Duodenal mucosa (tissue), 2 donors: ENCODE data around the gene KRTAP5-2.

Source experiments
- H3K27ac ChIP-seq: one replicate; pipeline ENCODE4 v1.7.0; 2013; ENCODE audit warnings: low read depth, low read length
- H3K27me3 ChIP-seq, 2 donors: one replicate each; pipeline ENCODE4 v1.7.0; 2013; ENCODE audit warnings: low read length in 2 of 2, control low read depth in 1 of 2; ENCODE audit not compliant: insufficient read depth in 2 of 2, control insufficient read depth in 1 of 2
- H3K36me3 ChIP-seq, 2 donors: one replicate each; pipeline ENCODE4 v1.7.0; 2013; ENCODE audit warnings: low read length in 2 of 2, control low read depth in 1 of 2; ENCODE audit not compliant: insufficient read depth in 2 of 2, control insufficient read depth in 1 of 2
- H3K4me1 ChIP-seq, 2 donors: one replicate each; pipeline ENCODE4 v1.7.0; 2013; ENCODE audit warnings: low read length in 2 of 2, control low read depth in 1 of 2; ENCODE audit not compliant: insufficient read depth in 2 of 2, control insufficient read depth in 1 of 2
- H3K4me3 ChIP-seq, 2 donors: one replicate each; pipeline ENCODE4 v1.7.0; 2013; ENCODE audit warnings: low read length in 2 of 2, low read depth in 1 of 2
- H3K9ac ChIP-seq, 2 donors: one replicate each; pipeline ENCODE4 v1.7.0; 2013; ENCODE audit warnings: low read length in 2 of 2, low read depth in 1 of 2
- H3K9me3 ChIP-seq, 2 donors: one replicate each; pipeline ENCODE4 v1.7.0; 2013; ENCODE audit warnings: low read length in 2 of 2, control low read depth in 1 of 2; ENCODE audit not compliant: control insufficient read depth in 1 of 2

The KRTAP5-2 gene

DNA sequence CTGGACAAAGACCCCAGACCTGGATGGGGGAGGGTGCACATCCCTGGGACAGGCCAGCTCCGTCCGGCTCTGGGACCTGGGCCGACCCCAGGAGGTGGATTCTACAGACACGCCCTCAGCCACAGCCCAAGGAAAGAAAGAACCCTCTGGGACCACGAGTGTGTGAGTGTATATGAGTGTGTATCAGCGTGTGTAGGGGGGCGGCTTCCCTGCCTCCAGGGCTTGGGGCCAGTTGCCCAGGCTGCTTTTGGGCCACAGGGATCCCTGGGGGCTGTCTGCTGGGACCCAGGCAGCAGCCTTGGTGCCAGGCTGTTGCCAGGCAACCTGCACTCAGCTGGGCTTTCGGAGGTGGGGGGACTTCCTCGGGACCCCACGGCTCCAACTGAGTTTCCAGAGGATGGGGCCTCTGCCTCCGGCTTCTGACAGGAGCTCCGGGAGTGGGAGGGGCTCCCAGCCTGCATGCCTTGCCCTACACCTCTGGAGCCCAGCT, 34.9 kb downstream of the KRTAP5-2 start:
- H3K9me3 ChIP-seq, result no peaks in the 10 kb centered on the region
- no peaks in the 10 kb centered on the region for H3K27me3 ChIP-seq
- H3K9ac ChIP-seq, result no peak overlapping the region
- no peak overlapping the region for H3K4me3 ChIP-seq
- no peak overlapping the region for H3K27ac ChIP-seq
- no peaks in the 10 kb centered on the region for H3K36me3 ChIP-seq
- H3K4me1 ChIP-seq, result peaks cover 44 to 63% of the 10 kb centered on the region in 2 donors

DNA sequence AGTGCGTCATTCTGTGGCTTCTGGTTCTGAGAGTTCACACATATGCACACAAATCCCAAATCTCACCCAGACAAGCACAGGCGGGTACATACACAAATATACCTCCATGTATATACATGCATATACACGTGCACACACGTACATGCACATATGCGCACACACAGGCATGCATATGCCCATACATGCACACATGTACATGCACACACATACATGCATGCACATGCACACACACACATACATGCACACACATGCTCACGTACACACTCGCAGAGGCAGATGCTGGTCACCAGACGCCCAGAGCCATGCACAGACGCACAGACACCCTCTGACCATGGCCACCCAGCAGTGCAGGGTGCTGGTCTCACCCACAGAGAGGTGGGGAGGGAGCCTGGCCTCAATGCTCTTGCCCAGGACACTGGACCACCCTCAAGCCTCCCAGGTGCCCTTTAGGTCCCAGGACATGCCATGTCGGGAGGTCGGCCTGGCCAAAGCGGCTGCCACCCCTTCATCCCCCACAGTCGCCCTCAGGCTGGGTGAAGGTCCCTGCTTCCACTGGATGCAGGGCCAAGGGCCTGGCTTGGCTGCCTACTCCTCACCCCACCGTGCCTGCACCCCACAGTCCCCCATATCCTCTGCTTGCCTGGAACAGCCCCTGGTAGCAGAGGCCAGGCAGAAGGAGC, 35.5 kb downstream of the KRTAP5-2 start:
- no peak overlapping the region for H3K4me3 ChIP-seq
- H3K9me3 ChIP-seq, result no peaks in the 10 kb centered on the region
- no peak overlapping the region for H3K27ac ChIP-seq
- no peaks in the 10 kb centered on the region for H3K27me3 ChIP-seq
- H3K9ac ChIP-seq, result no peak overlapping the region
- H3K4me1 ChIP-seq, result peaks cover 41 to 64% of the 10 kb centered on the region in 2 donors
- no peaks in the 10 kb centered on the region for H3K36me3 ChIP-seq

DNA sequence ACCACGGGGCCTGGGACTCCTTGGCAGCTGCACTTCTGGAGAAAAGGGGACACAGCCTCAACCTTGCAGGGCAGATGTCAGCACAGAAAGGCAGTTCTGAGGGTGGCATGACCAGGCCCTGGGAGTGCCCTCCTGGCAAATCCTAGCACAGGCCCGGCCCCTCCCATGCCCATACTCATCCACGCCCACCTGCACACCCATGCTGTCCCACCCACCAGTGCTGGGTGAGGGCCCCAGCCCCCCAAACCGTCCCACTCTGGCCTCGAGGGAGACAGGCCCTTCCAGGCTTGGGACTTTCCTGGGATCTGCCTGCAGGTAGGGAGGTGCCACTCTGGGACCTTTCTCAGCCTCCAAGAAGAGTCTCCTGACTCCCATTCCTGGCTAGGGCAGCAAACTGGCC, 36.1 kb downstream of the KRTAP5-2 start:
- Histone ChIP-seq H3K4me3 (no peak overlapping the region), H3K4me1 (peaks cover 34 to 60% of the 10 kb centered on the region in 2 donors), H3K27ac (no peak overlapping the region), H3K27me3 (no peaks in the 10 kb centered on the region), H3K9ac (no peak overlapping the region), H3K9me3 (no peaks in the 10 kb centered on the region), H3K36me3 (no peaks in the 10 kb centered on the region)

DNA sequence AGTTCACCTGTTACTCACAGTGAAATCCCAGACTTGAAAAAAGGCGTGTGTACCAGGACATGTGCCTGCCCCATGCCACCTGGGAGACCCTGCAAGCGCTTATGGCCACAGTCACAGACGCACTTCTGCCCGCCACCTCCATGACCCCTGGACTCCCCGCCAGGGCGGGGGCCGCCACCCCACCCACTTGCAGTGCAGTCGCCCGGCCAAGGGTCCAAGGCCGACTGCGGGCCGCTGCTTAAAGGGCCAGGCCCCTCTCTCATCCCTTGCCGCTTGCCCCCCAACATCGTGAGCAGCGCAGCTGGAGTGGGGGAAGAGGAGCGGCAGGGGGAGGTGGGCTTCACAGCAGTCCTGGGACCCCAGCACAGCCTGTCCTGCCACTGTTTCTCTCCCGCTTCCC, 36.8 kb downstream of the KRTAP5-2 start:
- Histone ChIP-seq H3K36me3 (no peaks in the 10 kb centered on the region), H3K27me3 (no peaks in the 10 kb centered on the region), H3K9me3 (no peaks in the 10 kb centered on the region), H3K27ac (no peak overlapping the region), H3K9ac (no peak overlapping the region), H3K4me3 (no peak overlapping the region), H3K4me1 (peaks cover 33 to 57% of the 10 kb centered on the region in 2 donors)

- Histone ChIP-seq H3K36me3 (no peaks in the 10 kb centered on the region), H3K9ac (no peak overlapping the region), H3K4me1 (peaks cover 33 to 57% of the 10 kb centered on the region in 2 donors), H3K27me3 (no peaks in the 10 kb centered on the region), H3K9me3 (no peaks in the 10 kb centered on the region), H3K27ac (no peak overlapping the region), H3K4me3 (no peak overlapping the region)
Observed at GRCh38 chr11:1560649-1561251, 37.3 kb downstream of the KRTAP5-2 start.

DNA sequence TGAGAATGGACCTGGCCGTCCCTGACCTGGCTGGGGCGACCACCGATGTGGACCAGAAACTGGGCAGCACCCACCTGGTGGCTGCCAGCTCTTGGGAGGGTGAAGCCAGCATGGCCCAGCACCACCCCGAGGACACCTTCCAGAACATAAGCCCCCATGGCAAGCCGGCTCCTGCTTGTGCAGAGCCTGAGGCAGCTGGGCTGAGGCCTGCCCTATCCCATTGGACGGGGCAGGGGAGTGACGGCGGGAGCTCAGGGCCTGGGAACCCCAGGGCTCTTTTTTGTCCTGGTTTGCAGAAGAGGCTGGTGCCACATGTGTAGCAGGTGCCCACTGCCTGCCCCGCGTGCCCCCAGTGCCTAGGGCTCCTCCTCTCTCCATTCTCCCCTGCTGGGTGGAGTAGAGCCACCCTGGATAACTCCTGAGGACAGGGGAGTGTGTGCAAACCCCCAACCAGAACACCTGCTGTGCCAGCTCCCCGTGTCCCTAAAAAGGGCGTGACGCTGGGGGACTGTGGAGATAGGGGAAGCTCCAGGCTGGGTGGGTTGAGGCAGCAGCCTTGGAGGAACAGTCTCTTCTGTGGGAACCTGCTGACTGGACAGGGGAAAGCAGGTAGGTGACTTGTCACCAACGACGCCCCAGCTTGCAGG, 38.0 kb downstream of the KRTAP5-2 start:
- no peak overlapping the region for H3K9ac ChIP-seq
- H3K36me3 ChIP-seq, result no peaks in the 10 kb centered on the region
- H3K27me3 ChIP-seq, result no peaks in the 10 kb centered on the region
- H3K4me3 ChIP-seq, result no peak overlapping the region
- no peaks in the 10 kb centered on the region for H3K9me3 ChIP-seq
- H3K27ac ChIP-seq, result no peak overlapping the region
- H3K4me1 ChIP-seq, result peaks cover 37 to 63% of the 10 kb centered on the region in 2 donors

DNA sequence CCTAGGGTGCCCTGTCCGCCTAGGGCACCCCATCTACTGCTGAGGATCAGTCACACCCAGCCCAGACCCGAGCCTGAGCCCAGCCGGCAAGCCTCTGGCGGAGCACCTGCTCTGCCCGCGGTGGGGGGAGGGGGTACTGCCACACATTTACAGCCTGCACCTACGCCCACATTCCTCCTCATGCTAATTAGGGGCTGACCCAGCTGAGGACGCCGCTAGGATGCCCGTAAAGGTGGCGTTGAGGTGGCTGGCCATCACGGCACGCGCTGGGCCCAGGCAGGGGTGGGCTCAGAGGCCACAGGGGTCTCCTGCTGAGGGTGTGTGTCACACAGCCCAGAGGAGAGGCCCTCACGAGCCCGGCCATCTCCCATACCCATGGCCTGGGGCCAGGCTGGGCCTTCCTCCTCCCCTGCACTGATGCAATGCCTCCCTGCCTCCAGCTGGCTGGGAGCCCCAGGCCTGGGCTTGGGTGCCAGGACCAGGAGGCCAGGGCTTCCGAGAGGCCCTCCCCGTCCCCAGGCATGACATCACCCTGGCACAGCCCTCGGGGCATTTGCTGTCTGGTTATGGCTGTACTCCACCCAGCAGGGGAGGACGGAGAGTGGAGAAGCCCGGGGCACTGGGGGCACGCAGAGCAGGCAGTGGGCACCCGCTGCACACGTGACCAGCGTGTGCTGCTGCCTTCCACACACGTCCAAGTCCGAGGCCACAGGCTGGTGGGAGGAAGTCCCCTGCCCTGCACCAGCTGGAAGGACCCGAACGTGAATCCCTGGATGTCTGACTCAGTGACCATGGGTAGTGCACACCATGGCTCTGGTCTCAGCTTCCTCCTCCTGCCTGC, 38.8 kb downstream of the KRTAP5-2 start:
- Histone ChIP-seq H3K9ac (peak overlapping the region in 1 of 2 donors; percentile 43), H3K27ac (peak overlapping the region; percentile 77), H3K36me3 (no peaks in the 10 kb centered on the region), H3K27me3 (no peaks in the 10 kb centered on the region), H3K9me3 (no peaks in the 10 kb centered on the region), H3K4me1 (peaks cover 31 to 65% of the 10 kb centered on the region in 2 donors), H3K4me3 (peak overlapping the region; percentile 22 to 28)

- H3K4me1 ChIP-seq, result peaks cover 29 to 61% of the 10 kb centered on the region in 2 donors
- peak overlapping the region in 1 of 2 donors; percentile 43 for H3K9ac ChIP-seq
- H3K27me3 ChIP-seq, result no peaks in the 10 kb centered on the region
- peak overlapping the region; percentile 77 for H3K27ac ChIP-seq
- peak overlapping the region in 1 of 2 donors; percentile 28 for H3K4me3 ChIP-seq
- H3K36me3 ChIP-seq, result no peaks in the 10 kb centered on the region
- H3K9me3 ChIP-seq, result no peaks in the 10 kb centered on the region
Observed at GRCh38 chr11:1558775-1559110, 39.4 kb downstream of the KRTAP5-2 start.

DNA sequence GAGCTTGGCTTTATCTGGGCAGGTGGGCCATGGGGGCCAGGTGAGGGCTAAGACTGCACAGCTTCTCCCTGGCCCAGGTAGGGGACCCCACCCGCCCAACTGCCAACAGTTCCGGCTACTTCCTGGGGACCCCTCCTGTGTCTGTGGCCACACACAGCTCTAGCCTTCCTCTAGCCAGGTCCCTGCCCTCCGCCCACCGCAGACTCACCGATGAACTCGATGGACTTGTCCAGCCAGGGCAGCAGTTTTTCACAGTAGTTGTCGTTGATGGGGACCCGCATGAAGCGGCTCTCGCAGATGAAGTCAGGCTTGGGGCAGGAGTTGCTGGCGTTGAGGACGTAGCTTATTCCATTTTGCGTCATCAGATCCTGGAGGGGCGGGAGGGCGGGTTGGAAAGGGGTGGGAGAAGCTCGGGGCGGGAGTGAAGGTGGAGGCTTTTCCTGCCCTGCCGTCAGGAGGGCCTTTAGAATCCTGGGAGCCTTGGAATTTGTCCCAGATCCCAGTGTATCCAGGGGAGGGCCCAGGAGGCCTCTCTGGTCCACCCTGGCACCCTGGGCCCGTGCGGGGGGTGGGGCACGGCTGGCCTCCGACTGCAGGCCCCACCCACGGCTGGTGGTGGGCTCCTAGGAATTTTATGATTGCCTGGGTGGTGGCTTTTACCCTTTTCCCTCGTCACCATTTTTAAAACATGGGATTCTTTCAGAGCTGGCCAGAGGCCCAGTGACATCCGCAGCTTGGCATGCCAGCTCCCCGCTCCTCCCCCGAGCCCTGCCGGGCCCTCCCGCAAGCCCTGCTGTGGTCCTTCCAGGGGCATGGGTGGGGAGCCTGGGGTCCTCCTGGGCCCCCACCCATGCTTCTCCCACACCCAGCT, 40.0 kb downstream of the KRTAP5-2 start:
- peaks cover 29 to 61% of the 10 kb centered on the region in 2 donors for H3K4me1 ChIP-seq
- no peaks in the 10 kb centered on the region for H3K36me3 ChIP-seq
- H3K27me3 ChIP-seq, result no peaks in the 10 kb centered on the region
- peak overlapping the region in 1 of 2 donors; percentile 43 for H3K9ac ChIP-seq
- H3K4me3 ChIP-seq, result peak overlapping the region in 1 of 2 donors; percentile 28
- no peaks in the 10 kb centered on the region for H3K9me3 ChIP-seq
- peak overlapping the region; percentile 77 for H3K27ac ChIP-seq
